CD4-positive, alpha-beta T cell treated with Interleukin-12 subunit alpha and Interleukin-12 subunit beta, for 1 hour (primary cell): ENCODE measurements around the gene GFOD2.
"Not testable (repeated sequence)": the region's sequence is repeated elsewhere in the genome, so short reads cannot be mapped to it uniquely, and the experiment has no call there.

Experiments used
- DNase-seq: peaks from one replicate; pipeline ENCODE4 v3.0.0-alpha.2; 2020

Gene GFOD2, protein sequence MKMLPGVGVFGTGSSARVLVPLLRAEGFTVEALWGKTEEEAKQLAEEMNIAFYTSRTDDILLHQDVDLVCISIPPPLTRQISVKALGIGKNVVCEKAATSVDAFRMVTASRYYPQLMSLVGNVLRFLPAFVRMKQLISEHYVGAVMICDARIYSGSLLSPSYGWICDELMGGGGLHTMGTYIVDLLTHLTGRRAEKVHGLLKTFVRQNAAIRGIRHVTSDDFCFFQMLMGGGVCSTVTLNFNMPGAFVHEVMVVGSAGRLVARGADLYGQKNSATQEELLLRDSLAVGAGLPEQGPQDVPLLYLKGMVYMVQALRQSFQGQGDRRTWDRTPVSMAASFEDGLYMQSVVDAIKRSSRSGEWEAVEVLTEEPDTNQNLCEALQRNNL

DNA sequence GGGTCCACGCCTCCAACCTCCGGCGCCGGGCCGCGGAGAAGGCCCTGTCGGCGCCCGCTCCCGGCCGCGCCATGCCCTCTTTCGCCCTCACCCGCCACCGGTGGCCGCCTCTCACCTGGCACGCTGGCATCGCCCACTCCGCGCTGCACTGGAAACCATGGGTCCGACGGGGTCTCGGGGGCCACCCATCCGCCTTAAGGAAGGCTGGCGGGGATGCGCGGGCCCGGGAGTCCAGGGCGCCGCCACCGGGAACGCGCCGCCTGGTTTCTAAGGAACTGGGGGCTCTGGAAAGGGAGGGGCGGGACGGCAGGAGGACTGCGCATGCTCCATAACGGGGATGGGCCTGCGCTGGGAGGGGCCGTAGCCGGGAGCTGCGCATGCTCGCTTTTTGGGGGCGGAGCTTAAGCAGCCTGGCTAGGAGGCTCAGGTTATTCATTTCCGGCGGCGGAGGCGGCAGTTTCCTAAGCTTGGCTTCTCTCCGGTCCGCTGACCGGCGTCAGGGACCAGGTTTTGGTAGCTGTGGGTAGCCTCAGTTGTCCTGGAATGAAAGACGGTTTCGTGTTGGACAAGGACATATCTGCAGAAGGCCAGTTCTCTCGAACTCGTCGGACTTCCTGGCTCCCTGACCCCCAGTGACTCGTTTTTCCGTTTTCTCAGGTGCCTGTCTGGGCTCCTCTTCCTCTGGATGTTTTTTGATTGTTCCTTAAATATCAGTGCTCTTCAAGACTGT is at the start of gene GFOD2:
GFOD2 (minus strand) TSS at position 269 of the 730 bp plus-strand sequence. CDS start 33,601 bp downstream, outside the sequence.
- peak; percentile 98 for DNase-seq

DNA sequence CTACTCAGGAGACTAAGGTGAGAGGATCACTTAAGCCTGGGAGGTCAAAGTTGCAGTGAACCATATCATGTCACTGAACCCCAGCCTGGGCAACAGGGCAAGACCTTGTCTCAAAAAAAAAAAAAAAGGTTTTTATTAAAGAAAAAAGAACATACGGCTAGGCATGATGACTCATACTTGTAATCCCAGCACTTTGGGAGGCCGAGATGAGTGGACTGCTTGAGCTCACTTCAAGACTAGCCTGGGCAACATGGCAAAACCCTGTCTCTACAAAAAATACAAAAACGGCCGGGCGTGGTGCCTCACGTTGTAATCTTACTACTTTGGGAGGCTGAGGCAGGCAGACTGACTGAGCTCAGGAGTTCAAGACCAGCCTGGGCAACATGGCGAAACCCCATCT is 48.8 kb upstream of the GFOD2 start:
- no peak for DNase-seq

DNA sequence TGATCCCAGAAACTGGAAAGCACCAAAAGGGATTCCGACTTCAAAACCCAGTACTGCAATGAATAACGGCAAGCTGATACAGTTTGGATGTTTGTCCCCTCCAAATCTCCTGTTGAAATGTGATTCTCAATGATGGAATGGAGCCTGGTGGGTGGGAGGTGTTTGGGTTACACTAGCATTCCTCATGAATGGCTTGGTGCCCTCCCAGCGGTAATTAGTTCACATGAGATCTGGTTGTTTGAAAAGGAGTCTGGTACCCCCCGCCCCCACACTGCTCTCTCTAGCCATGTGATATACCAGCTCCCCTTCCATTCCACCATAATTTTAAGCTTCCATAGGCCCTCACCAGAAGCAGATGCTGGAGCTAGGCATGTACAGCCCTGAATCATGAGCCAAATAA is 47.2 kb upstream of the GFOD2 start:
- DNase-seq = no peak

DNA sequence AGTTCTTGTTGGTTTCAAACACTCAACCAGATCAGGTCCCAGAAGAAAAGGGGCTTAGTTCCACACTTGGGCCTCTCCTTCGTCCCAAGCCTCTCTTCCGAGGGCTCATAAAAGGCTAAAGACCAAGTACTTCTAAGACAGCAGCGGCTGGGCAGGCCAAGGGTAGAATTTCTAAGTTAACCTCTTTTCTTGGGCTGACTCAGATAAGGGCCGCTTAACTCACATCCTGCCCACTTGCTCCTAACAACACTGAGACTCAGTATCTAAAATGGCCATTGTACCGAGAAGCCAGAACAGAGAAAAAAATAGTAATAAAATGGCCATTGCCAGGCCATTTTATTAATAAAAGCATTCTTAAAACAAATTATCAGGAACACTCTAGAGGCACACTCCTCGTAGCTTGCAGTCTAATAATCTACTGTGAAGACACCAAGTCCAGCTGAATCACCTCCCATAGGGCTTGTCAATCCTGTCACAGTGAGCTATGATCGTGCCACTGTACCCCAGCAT is 45.1 kb upstream of the GFOD2 start:
- DNase-seq = no peak

DNA sequence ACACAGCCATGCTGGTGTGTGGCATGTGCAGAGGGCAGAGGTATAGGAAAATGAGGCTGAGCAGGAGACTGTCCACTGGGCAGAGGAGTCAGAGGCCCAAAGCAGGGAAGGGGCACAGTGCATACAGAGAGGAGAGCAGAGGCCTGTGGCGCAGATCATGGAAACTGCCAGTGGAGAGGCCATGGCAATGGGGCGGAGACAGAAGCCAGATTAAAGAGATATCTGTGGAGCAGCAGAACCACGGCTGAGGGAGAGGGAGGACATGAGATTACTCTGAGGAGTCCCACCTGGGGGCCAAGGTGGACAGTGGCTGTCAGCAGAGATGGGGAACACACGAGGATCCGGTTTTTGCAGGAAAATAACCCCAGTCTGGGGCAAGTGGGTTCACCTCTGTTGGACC is 44.0 kb upstream of the GFOD2 start:
- no peak for DNase-seq

DNA sequence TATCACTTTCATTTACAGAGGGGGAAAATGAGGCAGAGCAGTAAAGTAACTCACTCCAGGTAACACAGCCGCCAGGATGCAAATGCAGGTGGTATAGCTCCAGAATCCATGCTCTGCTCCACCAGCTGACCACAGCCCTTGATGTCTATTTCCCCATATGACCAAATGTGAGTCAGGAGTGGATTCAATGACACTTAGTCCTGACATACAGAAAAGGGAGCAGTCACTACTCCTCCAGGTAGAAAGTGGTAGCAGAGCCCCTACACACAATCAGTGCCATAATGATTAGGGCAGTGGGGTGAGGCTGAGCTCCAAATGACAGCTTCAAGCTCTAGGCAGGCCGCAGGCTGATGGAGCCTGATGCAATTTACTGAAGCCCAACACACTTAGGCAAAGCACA is 43.3 kb upstream of the GFOD2 start:
- no peak for DNase-seq

DNA sequence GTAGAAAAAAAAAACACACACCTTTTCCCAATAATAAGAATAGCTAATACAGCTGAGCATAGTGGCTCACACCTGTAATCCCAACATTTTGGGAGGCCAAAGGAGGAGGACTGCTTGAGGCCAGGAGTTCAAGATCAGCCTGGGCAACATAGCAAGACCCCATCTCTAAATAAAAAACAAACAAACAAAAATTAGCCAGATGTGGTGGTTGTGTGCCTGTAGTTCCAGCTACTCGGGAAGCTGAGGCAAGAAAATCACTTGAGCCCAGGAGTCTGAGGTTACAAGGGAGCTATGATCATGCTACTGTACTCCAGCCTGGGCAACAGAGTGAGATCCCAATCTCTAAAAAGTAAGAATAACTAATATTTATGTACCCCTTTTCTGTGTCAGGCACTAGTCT is 42.8 kb upstream of the GFOD2 start:
- DNase-seq = no peak

DNA sequence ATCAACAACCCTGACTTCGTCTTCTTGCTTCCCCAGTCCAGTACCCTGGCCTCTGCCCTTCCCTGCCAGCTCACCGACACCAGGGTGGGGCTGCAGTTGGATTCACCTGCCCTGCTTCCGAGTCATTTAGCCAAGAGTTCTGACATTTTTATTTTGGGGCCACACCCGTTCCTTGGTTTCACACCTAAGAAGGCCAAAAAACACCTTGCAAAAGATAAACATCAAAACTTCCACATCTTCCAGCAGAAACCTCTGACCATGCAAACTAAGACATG is 41.8 kb upstream of the GFOD2 start:
- DNase-seq = no peak

DNA sequence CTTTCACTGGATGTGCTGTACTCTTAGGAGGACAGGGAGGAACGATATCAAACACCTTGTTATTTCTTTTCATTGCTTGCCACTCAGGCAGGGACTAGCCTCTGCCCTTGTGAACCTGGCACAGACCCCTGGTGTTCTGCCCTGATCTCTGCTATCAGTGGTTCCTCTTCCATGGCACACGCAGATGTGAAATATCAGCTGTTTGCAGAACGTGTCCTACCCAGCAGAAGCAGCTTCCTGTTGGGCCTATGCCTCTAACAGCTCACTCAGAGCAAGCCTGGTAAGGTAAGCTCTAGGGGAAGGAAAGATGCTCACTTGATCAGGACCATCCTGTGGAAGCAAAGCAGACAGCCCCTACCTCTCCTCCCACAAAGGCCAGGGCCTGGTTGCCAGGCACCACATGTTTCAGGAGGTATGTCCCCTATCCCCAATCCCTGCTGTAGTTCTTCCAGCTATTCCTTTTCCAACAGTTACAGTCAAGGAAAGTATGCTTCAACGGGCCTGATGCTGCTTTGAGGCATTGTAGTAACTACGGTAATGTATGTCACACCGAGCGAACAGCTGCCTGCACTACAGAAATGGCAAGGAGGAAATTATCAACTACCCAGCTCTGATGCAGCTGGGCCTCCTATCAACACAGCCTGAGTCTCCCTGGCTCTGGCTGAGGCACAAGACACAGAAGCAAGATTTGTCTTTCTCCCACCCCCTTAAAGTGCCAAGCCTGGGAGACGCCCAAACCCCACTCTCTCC is 41.3 kb upstream of the GFOD2 start:
- no peak for DNase-seq

DNA sequence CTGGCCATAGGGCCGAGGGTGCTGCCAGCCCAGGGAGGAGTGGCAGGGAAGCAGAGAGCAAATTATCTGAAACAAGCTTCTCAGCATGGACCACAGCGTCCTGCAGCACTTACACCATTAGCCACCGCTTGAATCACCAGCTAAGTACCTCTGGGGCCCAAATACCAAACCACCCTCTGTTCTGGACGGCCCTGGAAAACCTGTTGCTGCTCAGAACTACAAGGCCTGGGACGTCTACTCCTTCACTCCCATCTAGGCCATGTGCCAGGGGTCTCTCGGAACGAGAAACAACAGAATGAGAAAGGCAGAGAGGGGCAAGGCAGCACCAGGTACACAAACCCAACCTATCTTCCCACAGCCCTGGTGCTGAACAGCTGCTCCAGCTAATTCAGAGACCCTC is 39.9 kb upstream of the GFOD2 start:
- DNase-seq = no peak

DNA sequence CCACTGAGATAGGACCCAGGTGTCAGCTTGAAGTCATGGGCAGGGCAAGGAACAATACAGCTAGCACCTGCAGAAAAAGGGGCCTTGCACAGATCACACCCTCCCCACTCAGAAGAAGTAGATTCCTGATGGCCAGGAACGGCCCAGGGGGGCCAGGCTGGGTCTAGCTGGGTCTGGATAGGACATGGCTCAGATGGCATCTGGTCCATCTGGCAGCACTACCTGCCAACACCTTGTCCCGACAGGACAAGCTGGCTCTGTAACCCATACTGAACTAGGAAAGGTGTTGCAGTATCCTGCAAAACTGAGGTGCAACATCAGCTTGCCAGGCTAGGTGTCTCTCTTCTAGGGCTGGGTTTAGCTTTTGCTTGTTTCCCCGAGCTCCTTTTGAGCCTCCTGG is 38.9 kb upstream of the GFOD2 start:
- DNase-seq = no peak

DNA sequence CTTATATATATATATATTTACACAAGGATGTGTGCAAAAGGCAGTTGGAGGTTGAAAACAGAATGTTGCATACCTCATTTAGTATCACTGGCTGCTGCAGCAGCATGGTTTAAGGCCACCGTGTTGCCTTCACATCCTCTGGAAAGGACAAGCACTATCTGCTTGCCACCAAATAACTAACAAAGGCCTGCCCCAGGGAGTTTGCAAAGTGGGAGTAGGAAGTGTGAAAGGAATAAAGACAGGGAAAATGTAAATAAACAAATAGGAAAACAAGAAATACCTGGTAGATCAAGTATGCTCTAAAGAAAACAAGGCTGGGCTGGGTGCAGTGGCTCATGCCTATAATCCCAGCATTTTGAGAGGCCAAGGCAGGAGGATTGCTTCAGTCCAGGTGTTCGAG is 33.5 kb upstream of the GFOD2 start:
- DNase-seq = no peak

DNA sequence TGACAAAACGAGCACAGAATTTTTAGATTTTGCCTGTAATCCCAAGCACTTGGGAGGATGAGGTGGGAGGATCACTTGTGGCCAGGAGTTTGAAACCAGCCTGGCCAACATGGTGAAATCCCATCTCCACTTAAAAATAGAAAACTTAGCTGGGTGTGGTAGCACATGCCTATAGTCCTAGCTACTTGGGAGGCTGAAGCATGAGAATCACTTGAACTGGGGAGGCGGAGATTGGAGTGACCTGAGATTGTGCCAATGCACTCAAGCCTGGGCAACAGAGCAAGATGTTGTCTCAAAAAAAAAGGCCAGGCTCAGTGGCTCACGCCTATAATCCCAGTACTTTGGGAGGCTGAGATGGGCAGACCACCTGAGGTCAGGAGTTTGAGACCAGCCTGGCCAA is 32.2 kb upstream of the GFOD2 start:
- not testable (repeated sequence) for DNase-seq

DNA sequence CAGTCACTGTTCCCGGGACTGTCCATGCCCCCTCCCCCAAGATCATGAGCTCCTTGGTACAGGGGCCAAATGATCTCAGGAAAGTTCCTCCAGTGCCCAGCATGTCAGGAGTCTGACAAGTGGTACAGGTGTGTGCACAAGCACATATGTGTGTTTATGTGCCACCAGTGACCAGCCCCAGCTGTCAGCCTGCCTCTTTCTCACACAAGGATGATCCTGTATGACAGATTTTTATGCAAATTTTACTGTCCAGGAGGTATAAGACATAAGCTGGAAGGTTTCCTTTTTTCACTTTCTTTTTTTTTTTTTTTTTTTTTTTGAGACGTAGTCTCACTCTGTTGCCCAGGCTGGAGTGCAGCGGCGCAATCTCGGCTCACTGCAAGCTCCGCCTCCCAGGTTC is 31.4 kb upstream of the GFOD2 start:
- no peak for DNase-seq

DNA sequence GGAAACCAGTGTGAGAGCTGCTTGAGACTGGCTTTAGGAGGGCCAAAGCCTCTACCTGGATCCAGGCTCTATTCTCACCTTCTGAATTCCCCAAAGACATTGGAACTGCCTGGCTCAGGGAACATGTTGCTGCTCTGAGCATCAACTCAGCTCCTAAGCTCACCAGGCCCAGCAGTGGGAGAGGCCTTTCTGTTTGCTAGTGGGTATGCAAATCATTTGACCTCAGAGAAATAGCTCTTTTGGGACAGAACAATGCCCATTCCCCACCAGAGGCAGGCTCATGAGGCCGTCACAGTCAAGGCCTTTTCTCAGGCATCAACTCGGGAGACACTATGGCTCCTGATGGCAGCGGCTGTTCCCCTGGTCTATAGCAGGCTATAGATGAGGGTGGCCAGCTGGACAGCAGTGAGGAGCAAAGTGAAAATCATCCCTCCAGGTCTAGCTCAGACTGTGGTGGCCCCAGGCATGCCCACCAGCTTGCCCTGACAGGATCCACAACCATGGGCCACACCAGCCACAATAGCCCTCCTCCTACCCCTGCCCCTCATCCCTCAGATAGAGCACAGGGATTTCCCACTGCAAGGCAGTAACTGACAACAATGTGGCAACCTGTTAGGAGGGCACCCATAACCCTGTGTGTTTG is 30.4 kb upstream of the GFOD2 start:
- DNase-seq = no peak

DNA sequence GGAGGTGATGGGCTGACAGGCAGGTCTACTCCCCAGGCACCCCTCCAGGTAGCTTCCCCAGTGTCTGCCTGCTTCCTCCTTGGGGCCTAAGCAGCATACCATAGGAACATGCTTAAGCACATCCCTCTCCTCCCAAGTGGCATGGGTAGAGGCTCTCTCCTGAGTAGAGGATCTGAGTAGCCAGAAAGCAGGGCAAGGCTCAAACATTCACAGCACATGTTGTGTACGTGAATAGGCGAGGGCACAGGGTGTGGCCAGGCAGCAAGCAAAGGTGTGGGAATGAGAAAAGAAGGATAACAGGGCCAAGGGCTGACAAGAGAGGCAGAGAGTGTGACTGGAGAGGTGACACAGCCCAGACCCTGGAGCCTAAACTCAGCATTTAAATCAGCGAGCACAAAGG is 29.7 kb upstream of the GFOD2 start:
- DNase-seq = no peak

DNA sequence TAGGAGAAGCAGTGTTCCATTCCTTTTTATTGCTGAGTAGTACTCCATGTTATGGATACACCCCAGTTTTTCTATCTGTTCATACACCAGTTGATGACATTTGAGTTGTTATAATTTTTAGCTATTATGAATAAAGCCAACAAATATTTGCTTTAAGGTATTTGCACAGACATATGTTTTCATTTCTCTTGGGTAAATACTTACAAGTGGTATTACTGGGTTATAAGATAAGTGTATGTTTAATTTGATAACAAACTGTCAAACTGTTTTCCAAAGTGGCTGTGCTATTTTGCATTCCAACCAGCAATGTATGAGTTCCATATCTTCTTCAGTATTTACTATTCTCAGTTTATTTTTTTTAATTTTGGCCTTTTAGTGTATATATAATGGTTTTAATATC is 27.7 kb upstream of the GFOD2 start:
- DNase-seq = no peak

DNA sequence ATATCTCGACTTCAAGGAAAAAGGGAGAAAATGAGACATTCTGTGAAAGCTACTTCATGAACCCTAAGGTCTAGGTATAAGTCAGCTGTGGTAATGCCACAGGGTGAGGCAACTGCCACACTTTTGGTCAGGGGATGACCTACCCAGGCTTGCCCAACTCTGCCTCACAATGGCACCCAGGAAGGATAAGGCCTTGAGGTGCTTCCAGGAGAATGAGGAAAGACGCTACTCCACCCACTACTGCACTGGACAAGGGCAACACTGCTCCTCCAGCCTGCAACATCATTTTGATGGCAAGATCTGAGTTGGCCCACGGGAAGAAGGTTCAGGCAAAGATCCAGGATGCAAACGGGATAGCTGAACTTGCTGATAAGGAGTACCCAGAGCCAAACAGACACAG is 22.0 kb upstream of the GFOD2 start:
- DNase-seq = no peak

DNA sequence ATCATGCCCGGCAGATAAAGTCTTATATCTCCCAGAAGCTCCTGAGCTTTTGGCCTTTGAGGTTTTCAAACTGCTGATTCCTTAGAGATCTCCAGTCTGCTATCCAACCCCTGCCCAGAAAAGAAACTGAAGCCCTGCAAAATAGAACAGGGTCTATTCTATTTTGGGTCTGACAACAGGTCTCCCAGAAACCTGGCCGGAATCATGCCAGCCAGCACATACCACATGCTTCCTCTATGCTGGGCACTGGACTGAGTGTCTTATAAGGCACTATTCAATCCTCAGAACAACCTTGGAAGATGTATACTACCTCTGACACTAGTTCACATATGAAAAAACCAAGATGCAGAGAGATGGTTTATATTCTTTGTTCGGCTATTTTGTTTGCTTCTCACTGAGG is 21.3 kb upstream of the GFOD2 start:
- DNase-seq = no peak

DNA sequence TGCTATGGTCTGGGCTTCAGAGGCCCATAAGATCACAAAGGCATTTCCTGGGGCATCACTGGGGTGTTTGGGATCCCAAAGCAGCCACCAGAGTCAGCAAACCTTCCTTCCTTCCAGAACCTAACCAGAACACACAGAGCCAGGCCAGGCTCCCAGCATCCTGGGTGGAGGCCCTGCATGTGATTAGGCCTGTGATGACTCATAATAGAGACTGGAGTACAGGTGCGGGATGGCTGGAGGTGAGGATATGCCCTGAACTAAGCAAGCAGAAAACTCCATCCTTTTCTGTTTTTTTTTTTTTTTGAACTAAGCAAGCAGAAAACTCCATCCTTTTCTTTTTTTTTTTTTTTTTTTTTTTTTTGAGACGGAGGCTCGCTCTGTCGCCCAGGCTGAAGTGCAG is 17.7 kb upstream of the GFOD2 start:
- DNase-seq = no peak

DNA sequence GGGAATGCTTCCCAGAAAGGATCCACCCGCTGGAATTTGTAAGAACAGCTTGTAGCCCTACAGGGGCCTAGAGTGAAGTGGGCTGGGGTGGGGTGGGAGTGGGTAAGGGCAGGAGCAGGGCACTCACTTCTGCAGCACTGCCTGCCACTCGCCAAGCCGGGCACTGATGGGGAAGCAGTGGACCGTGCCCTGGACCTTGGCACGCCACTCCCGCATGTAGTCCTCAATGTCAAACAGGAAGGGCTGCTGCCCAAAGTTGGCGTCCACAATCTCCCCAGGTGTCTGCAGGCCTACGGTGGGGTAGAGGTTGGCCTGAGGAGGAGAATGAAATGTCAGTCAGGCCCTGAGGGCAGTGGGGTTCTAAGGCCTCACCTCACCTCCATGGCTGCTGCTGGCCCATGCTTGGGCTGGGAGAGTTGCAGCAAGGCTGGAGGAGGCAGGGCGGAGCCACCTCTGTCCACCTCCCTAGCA is 15.7 kb upstream of the GFOD2 start:
- no peak for DNase-seq

DNA sequence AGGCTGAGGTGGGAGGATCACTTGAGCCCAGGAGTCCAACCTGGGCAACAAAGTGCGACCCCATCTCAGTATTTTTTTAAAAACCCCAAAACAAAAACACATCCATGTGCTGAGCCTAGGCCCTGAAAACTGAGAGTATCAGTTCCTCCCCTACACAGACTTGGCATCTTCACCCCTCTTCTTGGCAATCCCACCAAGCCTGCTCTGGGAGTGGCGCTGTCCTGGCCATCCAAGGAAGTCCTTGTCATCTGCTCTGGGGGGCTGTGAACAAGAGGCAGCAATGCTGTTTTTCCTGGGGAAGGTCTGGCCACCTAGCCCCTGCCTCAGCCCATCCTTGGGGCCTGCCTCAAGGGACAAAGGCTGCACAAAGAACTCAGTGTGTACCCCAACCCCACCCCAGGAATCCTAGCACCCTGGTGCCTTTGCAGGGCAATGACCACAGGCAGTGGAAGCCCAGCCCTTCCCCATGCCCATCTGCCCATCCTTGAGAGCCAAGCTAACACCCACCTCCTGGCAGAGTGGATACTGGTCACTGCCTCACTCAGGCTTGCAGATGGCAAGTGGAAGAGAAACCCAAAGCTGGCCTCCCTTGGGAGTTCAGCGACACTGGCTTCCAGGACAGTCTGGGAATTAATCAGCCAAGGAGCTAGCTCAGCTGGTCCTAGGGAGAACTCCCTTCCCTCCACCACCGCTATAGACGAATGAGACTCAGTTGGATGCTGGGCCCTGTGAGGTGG is 14.8 kb upstream of the GFOD2 start:
- DNase-seq = no peak

DNA sequence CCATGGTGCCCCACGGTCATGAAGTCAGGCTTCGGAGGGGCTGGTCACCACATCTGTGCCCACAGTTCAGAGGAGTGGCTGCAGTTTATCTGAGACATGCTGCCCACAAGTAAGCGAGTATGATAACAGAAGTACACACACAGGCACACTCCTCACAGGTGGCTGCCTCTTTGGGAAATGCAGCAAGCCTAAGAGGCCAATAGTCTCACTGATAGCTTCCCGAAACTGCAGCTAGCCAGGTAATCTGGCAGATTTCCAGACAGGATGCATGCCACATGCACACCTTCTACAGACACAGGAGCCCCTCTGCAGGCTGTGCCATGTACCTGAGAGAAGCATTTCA is 12.6 kb upstream of the GFOD2 start:
- no peak for DNase-seq
